ENCODE measurements around the gene JDP2.
A peak's percentile ranks its signal among the peaks of the same experiment; 100 is the strongest.

The JDP2 gene

DNA sequence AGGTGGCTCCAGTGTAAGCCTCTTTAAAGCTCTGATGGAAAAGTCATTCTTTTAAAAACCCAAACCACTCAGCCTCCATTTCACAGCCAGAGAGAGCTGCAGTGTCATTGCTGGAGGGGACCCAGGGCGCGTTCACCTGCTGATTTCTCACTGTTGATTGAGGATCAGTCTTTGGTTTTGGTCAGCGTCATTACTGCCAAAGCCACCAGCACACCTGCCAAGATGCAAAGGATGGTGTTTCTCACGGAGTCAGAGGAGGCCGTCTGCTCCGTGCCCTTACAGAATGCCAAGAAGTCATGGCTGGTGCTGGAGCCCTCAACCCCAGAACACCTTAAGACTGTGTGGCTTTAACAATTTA, 61.6 kb downstream of the JDP2 start:
- Histone ChIP-seq H4K20me1 (ENCODE audit: insufficient read depth) (no peaks in the 10 kb centered on the region), H3K36me3 (ENCODE audit: insufficient read depth) (no peaks in the 10 kb centered on the region), H3K27me3 (ENCODE audit: insufficient read depth, low read depth) (no peaks in the 10 kb centered on the region), H3K9ac (peak overlapping the region; percentile 50; the same call in 1 of the 2 replicates), H3K27ac (peak overlapping the region; percentile 60; the same call in 1 of the 2 replicates), H2AFZ (ENCODE audit: low read depth) (peak overlapping the region; percentile 79), H3K4me2 (peak overlapping the region; percentile 54; the same call in 1 of the 2 replicates), H3K4me3 (IDR thresholded peaks at IDR 0.05; ENCODE audit: insufficient read depth, low read depth, low read length) (no peak overlapping the region), H3K79me2 (ENCODE audit: insufficient read depth, low read depth) (no peaks in the 10 kb centered on the region), H3K4me1 (ENCODE audit: low read depth, poor library complexity, severe bottlenecking) (peaks cover under 1% of the 10 kb centered on the region)
- TF ChIP-seq, protein P1, sequence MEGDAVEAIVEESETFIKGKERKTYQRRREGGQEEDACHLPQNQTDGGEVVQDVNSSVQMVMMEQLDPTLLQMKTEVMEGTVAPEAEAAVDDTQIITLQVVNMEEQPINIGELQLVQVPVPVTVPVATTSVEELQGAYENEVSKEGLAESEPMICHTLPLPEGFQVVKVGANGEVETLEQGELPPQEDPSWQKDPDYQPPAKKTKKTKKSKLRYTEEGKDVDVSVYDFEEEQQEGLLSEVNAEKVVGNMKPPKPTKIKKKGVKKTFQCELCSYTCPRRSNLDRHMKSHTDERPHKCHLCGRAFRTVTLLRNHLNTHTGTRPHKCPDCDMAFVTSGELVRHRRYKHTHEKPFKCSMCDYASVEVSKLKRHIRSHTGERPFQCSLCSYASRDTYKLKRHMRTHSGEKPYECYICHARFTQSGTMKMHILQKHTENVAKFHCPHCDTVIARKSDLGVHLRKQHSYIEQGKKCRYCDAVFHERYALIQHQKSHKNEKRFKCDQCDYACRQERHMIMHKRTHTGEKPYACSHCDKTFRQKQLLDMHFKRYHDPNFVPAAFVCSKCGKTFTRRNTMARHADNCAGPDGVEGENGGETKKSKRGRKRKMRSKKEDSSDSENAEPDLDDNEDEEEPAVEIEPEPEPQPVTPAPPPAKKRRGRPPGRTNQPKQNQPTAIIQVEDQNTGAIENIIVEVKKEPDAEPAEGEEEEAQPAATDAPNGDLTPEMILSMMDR (conservative IDR thresholded peaks at IDR 0.05; ENCODE audit: low read depth, low read length): no peak

DNA sequence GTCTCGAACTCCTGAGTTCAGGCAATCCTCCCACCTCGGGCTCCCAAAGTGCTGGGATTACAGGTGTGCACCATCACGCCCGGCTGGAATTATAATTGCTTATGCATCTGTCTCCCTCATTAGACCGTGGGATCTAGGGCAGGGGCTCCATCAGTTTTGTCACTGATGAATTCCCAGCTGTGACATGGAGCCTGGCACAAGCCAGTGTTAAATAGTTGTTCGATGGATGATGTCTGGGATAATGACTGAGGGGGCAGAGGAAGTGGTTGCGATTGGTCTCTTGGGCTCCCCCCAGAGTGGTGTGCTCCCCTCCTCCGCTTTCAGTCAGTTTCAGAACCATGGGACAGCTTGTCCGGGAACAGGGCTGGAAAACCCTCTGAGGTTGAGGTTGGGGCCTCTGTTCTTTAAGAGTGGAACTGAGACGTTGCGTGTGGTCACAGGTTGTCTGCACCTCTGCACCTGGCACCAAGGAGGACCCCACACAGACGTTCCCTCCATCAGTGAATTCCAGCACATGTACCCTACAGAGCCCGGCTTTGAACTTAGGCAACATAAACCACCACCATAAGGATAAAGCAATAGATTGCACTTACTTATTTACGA, 63.7 kb downstream of the JDP2 start:
- Histone ChIP-seq H3K4me1 (ENCODE audit: low read depth, poor library complexity, severe bottlenecking) (peaks cover 21% of the 10 kb centered on the region), H2AFZ (ENCODE audit: low read depth) (no peak overlapping the region), H3K4me2 (no peak overlapping the region)

DNA sequence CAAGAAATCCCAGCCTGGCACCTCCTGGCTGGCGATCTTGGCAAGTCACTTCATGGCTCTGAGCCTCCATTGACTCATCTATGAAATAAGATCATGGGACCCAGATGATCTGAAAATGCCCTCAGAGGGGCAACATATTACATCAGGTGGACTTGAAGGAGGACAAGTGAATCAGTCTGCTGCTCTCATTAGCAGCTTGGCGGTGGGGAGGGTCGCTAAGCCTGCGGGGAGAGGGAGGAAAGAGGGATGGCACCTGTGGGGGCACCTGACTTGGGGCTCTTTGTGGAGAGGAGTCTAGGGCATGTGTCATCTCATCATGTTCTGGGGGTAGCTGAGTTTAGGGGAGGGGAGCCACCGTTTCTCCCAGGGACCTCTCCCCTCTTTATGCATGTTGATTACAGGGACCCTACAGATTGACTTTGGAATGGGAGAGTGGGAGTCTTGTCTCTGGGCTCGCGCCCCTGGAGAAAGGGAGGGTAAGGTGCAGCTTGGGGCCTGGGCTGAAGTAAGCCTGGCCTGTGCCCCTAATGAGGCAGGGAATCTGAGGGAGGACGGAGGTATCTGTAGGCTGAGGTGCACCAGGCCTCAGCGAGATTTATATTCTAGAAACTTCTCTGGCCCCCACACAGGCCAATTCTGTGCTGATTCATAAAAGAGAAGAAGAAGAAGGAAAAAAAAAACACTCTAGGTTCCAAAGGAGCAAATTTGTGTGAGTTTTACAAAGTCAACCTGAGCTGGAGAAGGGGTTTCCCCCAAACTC, 65.2 kb downstream of the JDP2 start:
- H3K4me2 ChIP-seq: no peak overlapping the region
- peaks cover 24% of the 10 kb centered on the region for H3K4me1 ChIP-seq (ENCODE audit: low read depth, poor library complexity, severe bottlenecking)
- H3K9ac ChIP-seq: no peak overlapping the region
- no peaks in the 10 kb centered on the region for H3K27me3 ChIP-seq (ENCODE audit: insufficient read depth, low read depth)
- no peak overlapping the region for H2AFZ ChIP-seq (ENCODE audit: low read depth)
- H3K4me3 ChIP-seq (IDR thresholded peaks at IDR 0.05; ENCODE audit: insufficient read depth, low read depth, low read length): no peak overlapping the region
- TF ChIP-seq, protein P1 (conservative IDR thresholded peaks at IDR 0.05; ENCODE audit: low read depth, low read length): no peak
- no peaks in the 10 kb centered on the region for H3K36me3 ChIP-seq (ENCODE audit: insufficient read depth)
- H4K20me1 ChIP-seq (ENCODE audit: insufficient read depth): no peaks in the 10 kb centered on the region
- H3K79me2 ChIP-seq (ENCODE audit: insufficient read depth, low read depth): no peaks in the 10 kb centered on the region
- H3K27ac ChIP-seq: no peak overlapping the region

More for the DNA sequence above, 63.7 kb downstream of the JDP2 start:
- Histone ChIP-seq H3K27me3 (ENCODE audit: insufficient read depth, low read depth) (no peaks in the 10 kb centered on the region), H3K36me3 (ENCODE audit: insufficient read depth) (no peaks in the 10 kb centered on the region), H3K27ac (no peak overlapping the region), H3K79me2 (ENCODE audit: insufficient read depth, low read depth) (no peaks in the 10 kb centered on the region), H3K9ac (no peak overlapping the region), H4K20me1 (ENCODE audit: insufficient read depth) (no peaks in the 10 kb centered on the region), H3K4me3 (IDR thresholded peaks at IDR 0.05; ENCODE audit: insufficient read depth, low read depth, low read length) (no peak overlapping the region)
- TF ChIP-seq, protein P1 (conservative IDR thresholded peaks at IDR 0.05; ENCODE audit: low read depth, low read length): no peak

DNA sequence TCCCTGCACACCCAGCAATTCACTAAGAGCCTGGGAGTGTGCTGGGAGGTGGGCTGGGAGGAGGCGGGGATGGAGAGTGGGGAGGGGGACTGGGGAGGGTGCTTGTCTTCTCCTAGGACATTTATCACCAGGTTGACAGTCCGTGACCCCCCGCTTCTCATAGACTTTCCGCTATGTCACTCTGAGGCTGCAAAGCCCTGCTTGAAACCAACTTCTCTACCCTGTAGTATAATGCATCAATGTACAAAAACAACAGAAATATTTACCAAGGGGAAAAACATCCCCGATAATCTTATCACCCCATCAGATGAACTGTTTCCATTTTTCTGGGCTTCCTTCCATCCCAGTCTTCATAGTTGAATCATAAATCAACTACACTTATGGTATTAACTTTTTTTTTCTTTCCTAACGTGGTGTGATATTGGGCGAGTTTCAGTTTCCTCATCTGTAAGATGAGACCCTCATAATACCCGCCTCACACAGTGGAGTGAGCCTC, 65.8 kb downstream of the JDP2 start:
- Histone ChIP-seq H3K4me3 (IDR thresholded peaks at IDR 0.05; ENCODE audit: insufficient read depth, low read depth, low read length) (no peak overlapping the region), H3K9ac (no peak overlapping the region), H4K20me1 (ENCODE audit: insufficient read depth) (no peaks in the 10 kb centered on the region), H3K36me3 (ENCODE audit: insufficient read depth) (no peaks in the 10 kb centered on the region), H3K27ac (no peak overlapping the region), H3K79me2 (ENCODE audit: insufficient read depth, low read depth) (no peaks in the 10 kb centered on the region), H3K4me1 (ENCODE audit: low read depth, poor library complexity, severe bottlenecking) (peaks cover 24% of the 10 kb centered on the region), H3K4me2 (no peak overlapping the region), H3K27me3 (ENCODE audit: insufficient read depth, low read depth) (no peaks in the 10 kb centered on the region), H2AFZ (ENCODE audit: low read depth) (no peak overlapping the region)
- TF ChIP-seq, protein P1 (conservative IDR thresholded peaks at IDR 0.05; ENCODE audit: low read depth, low read length): no peak

Measured in KMS-11 (cell line).